B cell (primary cell): ENCODE results near the gene ARID4B.

Experiments
- CTCF ChIP-seq: fragments of 200-600 bp; IDR thresholded peaks from one replicate; pipeline ENCODE4 v1.8.0; 2022; ENCODE audit warnings: antibody characterized with exemption, mild to moderate bottlenecking
- EZH2 ChIP-seq: IDR thresholded peaks from 2 replicates; pipeline ENCODE4 v1.6.1; 2012; ENCODE audit warnings: borderline replicate concordance, low read depth, mild to moderate bottlenecking, moderate library complexity, low read length; ENCODE audit not compliant: insufficient read depth, poor library complexity, severe bottlenecking

GRCh38 chr1:235280467-235280866 is 47.5 kb downstream of the ARID4B start:
- TF ChIP-seq EZH2 (no peak), CTCF (no peak)
